Adipocyte (in vitro differentiated cells): ENCODE data around the gene WLS.

Source experiments
- DNase-seq: peaks from one replicate; pipeline ENCODE4 v3.0.0-alpha.2; 2015; ENCODE audit warnings: low read depth
- H3K27me3 ChIP-seq: replicated peaks from 2 replicates; pipeline ENCODE4 v1.7.0; 2013; ENCODE audit warnings: mild to moderate bottlenecking, low read length, moderate library complexity; ENCODE audit not compliant: control insufficient read depth, insufficient read depth
- H3K36me3 ChIP-seq: 2 replicates; pipeline ENCODE4 v1.7.0; 2013; ENCODE audit warnings: low read length, mild to moderate bottlenecking, moderate library complexity; ENCODE audit not compliant: control insufficient read depth, insufficient read depth, severe bottlenecking
- H3K4me1 ChIP-seq: 2 replicates; pipeline ENCODE4 v1.7.0; 2013; ENCODE audit warnings: mild to moderate bottlenecking, low read length, moderate library complexity; ENCODE audit not compliant: control insufficient read depth, insufficient read depth
- H3K4me3 ChIP-seq: 2 replicates; pipeline ENCODE4 v1.7.0; 2013; ENCODE audit warnings: mild to moderate bottlenecking, low read length, moderate library complexity
- H3K9ac ChIP-seq: 2 replicates; pipeline ENCODE4 v1.7.0; 2013; ENCODE audit warnings: mild to moderate bottlenecking, low read length, moderate library complexity
- H3K9me3 ChIP-seq: 2 replicates; pipeline ENCODE4 v1.7.0; 2013; ENCODE audit warnings: mild to moderate bottlenecking, low read length, moderate library complexity; ENCODE audit not compliant: control insufficient read depth

The WLS gene

DNA sequence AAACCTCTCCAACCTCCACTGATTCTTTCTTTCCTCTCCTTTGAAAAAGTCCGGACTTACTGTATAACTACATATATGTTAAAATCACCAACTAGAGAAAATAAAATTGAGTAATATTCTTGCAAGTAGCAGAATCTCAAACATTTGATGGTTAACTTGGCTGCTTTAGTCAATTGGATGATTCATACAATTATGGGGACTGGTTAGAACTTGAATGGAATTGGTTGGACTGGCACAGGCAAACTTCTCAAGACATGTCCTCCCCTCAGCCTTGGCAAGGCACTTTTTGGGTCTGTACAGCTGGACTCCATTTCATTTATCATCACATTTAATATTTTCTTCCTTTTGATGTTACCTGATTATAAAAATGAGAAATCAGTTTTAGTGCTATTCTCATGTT, 6.5 kb downstream of the WLS start:
- no peak for DNase-seq
- Histone ChIP-seq H3K4me3 (no peak overlapping the region), H3K36me3 (peaks cover 3% of the 10 kb centered on the region), H3K27me3 (no peaks in the 10 kb centered on the region), H3K4me1 (peaks cover 59% of the 10 kb centered on the region), H3K9ac (no peak overlapping the region), H3K9me3 (no peaks in the 10 kb centered on the region)

DNA sequence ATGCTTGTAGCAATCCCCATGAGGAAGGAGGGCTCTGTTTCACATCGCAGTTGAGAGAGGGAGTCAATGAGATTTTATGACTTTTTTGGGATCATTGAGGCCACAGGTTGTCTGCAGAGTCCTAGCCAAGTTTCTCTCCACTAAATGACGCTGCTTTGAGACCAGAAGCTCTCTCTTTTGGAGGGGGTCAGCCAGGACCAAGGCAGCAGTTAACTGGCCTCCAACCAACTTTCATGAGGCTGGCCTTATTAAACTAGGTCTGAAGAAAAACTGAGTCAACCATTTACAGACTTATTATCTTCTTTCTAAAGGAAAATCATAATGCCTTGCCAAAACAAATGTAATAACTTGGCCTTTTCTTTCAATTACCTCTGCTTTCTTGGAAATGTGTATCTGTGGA, 8.6 kb downstream of the WLS start:
- H3K36me3 ChIP-seq: peaks cover 3% of the 10 kb centered on the region
- no peaks in the 10 kb centered on the region for H3K9me3 ChIP-seq
- H3K27me3 ChIP-seq: no peaks in the 10 kb centered on the region
- H3K9ac ChIP-seq: no peak overlapping the region
- no peak for DNase-seq
- H3K4me3 ChIP-seq: no peak overlapping the region
- H3K4me1 ChIP-seq: peaks cover 41% of the 10 kb centered on the region

DNA sequence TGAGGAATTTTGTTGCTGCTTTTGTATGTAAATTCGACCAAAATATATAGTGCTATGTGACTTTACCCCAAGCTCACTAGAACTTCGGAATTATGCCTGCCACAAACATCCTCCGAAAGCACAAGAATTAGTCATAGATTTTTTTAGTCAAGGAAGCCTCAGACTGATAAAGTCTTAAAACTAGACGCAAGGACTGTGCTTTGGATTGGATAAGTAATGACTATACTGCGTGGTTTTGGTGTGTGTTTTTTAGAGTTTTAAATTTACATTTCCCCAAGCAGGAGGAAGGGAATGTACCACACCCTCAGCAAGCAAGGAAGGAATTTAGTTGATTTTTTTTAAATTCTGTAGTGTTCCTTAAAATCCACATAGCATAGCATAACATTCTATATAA, 10.3 kb downstream of the WLS start:
- DNase-seq: peak; percentile 70
- Histone ChIP-seq H3K9me3 (no peaks in the 10 kb centered on the region), H3K4me1 (peaks cover 29% of the 10 kb centered on the region), H3K27me3 (no peaks in the 10 kb centered on the region), H3K36me3 (peaks cover 3% of the 10 kb centered on the region), H3K4me3 (no peak overlapping the region), H3K9ac (no peak overlapping the region)

DNA sequence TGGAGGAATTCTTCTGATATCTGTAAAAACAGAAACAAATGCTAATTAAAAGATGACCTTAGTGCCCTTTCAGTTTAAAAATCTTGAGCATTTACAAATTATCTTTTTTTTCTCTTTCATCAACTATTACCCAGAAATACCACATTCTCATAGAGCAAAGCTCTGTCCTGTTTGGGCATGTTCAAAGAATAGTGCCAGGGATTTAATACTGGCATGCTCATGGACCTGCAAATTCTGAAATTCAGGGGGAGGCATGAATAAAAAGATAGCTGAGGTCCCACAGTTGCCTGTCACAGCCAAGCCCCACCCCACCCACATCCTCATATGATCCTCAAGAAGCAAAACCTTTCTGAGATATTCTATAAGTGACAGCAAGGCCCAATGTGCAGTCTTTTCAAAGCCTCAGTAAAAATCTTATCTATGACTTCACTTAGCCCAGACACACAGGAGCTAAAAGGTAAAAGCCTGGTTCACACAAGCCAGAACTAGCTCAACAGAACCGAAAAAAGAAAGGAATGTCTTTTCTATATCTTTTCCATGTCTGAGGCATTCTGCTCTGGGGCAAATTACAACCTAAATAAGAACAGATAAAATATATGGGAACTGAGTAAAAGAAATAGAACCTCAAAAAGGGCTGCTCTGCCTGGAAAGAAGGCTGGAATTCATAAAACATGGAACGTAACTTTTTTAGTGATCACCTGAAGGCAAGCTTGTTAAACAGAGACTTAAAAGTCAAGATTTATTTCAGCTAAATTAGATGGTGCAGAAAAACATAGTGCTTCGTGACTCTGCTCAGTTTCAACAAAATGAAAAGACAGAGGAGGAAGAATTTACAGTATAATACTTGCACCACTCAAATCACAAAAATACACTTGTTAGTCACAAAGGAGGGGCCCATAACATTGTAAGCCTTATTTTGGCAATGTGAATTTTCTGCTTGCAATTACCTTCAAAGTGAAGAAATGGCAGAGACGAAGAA, 11.0 kb downstream of the WLS start:
- Histone ChIP-seq H3K27me3 (no peaks in the 10 kb centered on the region), H3K9me3 (no peaks in the 10 kb centered on the region), H3K4me3 (no peak overlapping the region), H3K4me1 (peaks cover 32% of the 10 kb centered on the region), H3K36me3 (no peaks in the 10 kb centered on the region), H3K9ac (no peak overlapping the region)
- DNase-seq: no peak

DNA sequence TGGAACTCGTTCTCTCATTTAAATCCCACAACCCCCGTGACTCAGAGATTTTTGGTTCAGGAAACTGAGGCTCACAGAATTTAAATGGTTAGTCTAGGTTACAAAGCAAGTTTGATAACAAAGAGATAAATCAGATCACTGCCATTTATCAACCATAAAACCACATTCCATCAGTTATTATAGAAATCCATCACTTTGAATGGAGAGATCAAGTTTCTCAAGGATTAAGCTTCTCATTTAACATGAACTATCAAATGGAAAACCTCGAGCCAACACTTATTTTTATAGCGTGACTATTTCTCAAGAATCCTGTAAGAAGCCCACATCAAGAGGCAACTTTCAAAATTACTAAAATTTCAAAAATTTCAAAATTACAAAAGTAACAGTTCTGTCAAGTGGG, 11.9 kb downstream of the WLS start:
- no peaks in the 10 kb centered on the region for H3K9me3 ChIP-seq
- no peak overlapping the region for H3K9ac ChIP-seq
- no peaks in the 10 kb centered on the region for H3K27me3 ChIP-seq
- no peak overlapping the region for H3K4me3 ChIP-seq
- H3K4me1 ChIP-seq: peaks cover 41% of the 10 kb centered on the region
- no peaks in the 10 kb centered on the region for H3K36me3 ChIP-seq
- DNase-seq: no peak

DNA sequence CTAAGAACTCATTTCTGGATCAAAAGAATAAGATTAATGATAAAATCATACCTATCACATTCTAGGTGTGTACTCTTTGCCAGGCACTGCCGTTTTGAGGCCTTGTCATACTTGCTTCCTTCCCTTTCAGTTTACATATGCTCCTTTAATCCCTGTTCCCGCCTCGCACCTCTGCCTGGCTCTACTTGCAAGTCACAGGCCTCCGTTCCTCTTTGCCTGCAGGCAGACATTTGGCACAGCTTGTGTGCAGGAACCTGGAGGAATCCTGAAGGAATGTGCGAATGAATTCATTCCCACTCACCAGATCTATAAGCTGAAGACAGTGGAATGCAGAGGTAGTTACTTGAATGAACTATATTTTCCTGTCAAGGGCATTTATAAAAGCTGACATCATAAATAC, 13.8 kb downstream of the WLS start:
- peaks cover 52% of the 10 kb centered on the region for H3K4me1 ChIP-seq
- no peaks in the 10 kb centered on the region for H3K27me3 ChIP-seq
- DNase-seq: no peak
- no peaks in the 10 kb centered on the region for H3K9me3 ChIP-seq
- no peak overlapping the region for H3K4me3 ChIP-seq
- H3K9ac ChIP-seq: no peak overlapping the region
- H3K36me3 ChIP-seq: no peaks in the 10 kb centered on the region

DNA sequence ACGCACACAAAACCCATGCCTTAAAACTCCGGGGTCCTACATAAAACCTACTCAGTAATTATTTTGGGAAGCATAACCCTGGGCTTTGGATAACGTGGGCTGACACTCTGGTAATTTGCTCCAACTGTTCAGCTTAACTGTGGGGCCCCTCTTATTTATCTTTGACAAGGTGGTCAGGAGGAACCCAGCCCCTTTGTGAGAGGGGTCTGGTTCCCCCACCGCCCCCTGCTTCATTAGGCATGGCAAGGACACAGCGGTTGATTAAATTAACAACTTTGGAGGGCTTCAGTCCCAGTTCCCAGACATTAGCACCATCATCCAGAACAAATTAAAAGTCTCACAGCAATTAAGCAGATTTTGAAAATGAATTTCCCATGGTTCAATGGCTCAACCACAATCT, 14.7 kb downstream of the WLS start:
- Histone ChIP-seq H3K9me3 (no peaks in the 10 kb centered on the region), H3K9ac (no peak overlapping the region), H3K4me1 (peaks cover 48% of the 10 kb centered on the region), H3K4me3 (no peak overlapping the region), H3K36me3 (no peaks in the 10 kb centered on the region), H3K27me3 (no peaks in the 10 kb centered on the region)
- no peak for DNase-seq

DNA sequence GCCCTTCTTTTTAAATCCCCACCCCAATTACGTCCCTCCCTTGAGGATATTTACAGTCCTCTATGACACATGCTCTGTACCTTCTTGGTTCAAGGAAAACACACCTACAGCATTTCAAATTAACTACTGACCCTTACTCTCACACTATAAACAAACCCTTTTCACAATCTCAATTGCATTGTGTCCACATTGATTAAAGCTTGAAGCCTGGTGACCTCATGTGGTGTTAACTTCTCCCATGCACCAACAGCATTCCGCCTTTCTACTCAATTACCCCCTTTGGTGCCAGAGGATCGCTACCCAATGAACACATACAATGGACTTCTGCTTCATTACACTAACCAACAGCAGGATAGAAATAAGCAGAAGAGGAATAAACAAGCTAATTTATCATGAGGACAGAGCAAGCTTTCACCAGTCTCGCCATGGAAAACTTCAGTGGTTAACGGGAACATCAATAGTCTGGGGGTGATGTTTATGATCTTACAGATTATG, 15.2 kb downstream of the WLS start:
- H3K4me3 ChIP-seq: no peak overlapping the region
- no peaks in the 10 kb centered on the region for H3K36me3 ChIP-seq
- no peak overlapping the region for H3K9ac ChIP-seq
- H3K4me1 ChIP-seq: peaks cover 42% of the 10 kb centered on the region
- no peaks in the 10 kb centered on the region for H3K27me3 ChIP-seq
- H3K9me3 ChIP-seq: no peaks in the 10 kb centered on the region
- no peak for DNase-seq

DNA sequence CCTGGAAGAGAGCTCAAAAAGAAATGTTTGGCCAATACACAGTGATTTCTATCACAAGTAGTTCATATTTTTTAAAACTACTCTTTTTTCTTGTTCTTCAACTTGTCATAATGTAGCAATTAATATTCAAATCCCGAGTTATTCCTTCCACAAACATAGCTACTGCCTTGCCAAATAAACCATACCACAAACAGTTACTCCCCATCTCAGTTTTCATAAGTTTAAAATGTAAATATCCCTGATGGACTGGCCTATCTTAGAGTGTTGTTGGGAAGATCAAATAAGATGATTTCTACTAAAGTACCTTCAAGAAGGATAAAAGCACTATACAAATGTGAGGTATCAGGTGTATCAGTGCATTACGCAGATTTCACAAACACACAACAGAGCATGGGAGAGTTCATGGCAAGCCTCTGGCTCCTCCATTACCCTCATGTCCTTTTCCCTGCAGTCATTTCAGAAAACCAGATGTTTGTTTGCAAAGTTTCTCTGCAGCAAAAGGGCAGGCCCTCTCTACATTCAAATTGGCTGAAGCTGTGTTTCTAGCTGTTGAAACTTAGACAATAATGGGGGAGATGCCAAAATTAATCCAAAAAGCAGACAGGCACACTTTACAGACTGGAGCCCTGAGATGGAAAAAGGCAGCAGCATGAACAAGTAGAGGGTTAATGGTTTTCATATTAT, 16.1 kb downstream of the WLS start:
- peak; percentile 37 for DNase-seq
- Histone ChIP-seq H3K36me3 (no peaks in the 10 kb centered on the region), H3K9ac (no peak overlapping the region), H3K4me3 (no peak overlapping the region), H3K9me3 (no peaks in the 10 kb centered on the region), H3K27me3 (no peaks in the 10 kb centered on the region), H3K4me1 (peaks cover 37% of the 10 kb centered on the region)

DNA sequence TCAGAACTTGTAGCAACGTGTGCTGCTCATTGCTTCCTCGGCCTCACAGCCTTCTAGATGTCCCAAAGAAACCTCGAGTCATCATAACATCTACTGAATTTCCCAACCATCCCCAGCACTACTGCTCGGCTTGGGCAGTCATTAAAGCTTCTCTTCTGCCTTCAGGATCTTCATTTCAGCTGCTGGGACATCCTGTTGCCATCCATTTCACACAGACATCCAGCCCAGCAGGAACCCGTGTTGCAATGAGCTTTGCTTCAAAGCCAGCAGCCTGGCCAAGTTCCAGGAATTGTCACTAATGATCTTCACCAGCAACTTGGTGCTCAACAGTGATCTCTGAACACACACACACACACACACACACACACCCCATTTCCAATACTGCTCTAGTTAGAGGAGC, 18.5 kb downstream of the WLS start:
- no peak overlapping the region for H3K4me3 ChIP-seq
- no peaks in the 10 kb centered on the region for H3K27me3 ChIP-seq
- H3K36me3 ChIP-seq: no peaks in the 10 kb centered on the region
- DNase-seq: peak; percentile 81
- no peaks in the 10 kb centered on the region for H3K9me3 ChIP-seq
- H3K4me1 ChIP-seq: peaks cover 52% of the 10 kb centered on the region
- no peak overlapping the region for H3K9ac ChIP-seq

DNA sequence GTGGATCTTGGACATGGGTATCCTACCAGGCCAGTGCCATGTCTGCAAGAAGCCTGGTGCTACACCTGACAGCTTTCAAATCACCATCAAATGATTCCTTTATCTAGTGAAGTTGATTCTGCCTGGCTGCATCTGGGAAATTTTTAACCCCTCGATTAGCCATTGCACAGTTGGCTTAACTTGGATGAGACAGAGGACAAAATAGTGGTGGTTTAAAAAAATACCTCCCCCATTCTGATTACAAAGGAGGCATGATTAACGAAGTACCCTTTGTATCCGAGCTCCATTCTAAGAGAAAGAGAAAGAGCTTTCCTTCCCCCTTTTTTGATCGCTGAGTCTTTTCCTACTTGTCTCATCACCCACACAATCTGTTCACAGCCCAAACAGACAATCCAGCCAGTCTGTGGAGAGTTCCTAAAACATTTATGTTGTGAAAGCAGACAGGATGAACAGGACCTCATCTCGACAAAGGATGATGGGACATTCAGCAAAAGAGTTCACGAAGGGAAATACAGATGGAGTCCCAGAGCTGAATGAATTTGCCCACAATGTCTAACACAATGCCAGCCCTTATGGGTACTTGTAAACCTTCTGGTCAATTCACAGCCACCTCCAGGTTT, 20.5 kb downstream of the WLS start:
- no peak for DNase-seq
- Histone ChIP-seq H3K27me3 (no peaks in the 10 kb centered on the region), H3K4me3 (no peak overlapping the region), H3K9ac (no peak overlapping the region), H3K9me3 (no peaks in the 10 kb centered on the region), H3K4me1 (peaks cover 67% of the 10 kb centered on the region), H3K36me3 (no peaks in the 10 kb centered on the region)
